Measurements from ENCODE around the gene CTSE. TPM values are rescaled to one million over a fixed set of nuclear protein-coding genes. Genes with fewer than 3 reads are reported as not detected.

CTSE gene
- total and polyA plus RNA-seq, 9 of the 15 experiments (the other 6 are each of a cell fraction or from before 2014, with no cell fraction given) = 0.04 to 0.18 (median 0.09) TPM; not detected in 4

DNA sequence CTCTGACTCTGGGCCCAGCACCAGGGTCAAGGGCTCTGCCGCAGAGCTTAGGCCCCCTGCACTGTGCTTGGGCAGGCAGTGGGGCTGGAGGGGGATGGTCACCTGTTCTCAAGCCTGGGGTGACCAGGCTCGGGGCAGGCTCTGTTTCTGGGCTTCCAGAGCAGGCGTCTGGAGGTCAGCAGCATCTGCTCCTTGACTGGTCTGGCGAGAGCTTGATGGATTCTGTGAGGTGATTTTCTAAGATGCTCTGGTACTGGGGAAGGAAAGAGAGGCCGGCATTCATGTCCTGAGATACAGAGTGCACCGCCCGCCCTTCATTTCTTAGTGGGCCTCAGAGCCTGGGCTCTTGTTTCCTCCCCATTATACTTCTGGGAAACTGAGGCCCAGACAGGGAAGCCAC is 45.0 kb downstream of the CTSE start (continued):
- TF ChIP-seq ZKSCAN8 (CRISPR knock-in tag; IDR thresholded peaks at IDR 0.05) = no peak
- TF ChIP-seq, protein P1, sequence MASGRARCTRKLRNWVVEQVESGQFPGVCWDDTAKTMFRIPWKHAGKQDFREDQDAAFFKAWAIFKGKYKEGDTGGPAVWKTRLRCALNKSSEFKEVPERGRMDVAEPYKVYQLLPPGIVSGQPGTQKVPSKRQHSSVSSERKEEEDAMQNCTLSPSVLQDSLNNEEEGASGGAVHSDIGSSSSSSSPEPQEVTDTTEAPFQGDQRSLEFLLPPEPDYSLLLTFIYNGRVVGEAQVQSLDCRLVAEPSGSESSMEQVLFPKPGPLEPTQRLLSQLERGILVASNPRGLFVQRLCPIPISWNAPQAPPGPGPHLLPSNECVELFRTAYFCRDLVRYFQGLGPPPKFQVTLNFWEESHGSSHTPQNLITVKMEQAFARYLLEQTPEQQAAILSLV (tag; IDR thresholded peaks at IDR 0.05) = no peak

DNA sequence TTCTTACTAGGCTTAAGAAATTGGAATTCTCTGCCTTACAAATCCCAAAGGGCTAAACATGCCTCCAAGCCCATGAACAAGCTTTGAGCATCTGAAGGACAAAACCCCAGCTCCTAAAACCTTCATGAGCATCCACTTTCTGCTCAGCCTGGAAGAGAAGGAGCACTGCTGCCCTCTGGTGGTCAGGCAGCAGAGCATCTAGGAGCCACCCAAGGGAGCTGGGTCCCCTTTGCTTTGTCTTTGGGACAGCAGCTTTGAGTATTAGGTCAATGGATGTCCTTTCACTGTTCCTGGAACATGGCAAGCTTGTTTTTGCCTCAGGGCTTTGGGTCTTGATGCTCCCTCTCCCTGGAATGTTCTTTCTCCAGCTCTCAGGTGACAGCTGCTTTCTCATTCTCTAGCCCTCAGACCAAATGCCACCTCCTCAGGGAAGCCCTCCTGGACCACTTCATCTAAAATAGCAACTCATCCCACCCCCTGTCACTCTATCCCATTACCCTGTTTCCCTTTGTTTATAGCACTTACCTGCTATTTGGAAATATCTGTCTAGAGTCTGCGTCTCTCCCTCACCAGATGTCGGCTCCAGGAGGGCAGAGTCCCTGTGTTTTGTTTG is 46.2 kb downstream of the CTSE start:
- no peaks in the 10 kb centered on the region for H3K79me2 ChIP-seq (ENCODE audit: control insufficient read depth, insufficient read depth, low read length)
- no peak overlapping the region for H2AFZ ChIP-seq (ENCODE audit: low read depth, low read length)
- H4K20me1 ChIP-seq (replicated peaks; ENCODE audit: control insufficient read depth, insufficient read depth, low read length) = peaks cover 13% of the 10 kb centered on the region; the same call in 1 of the 2 replicates
- H3K9me3 ChIP-seq (replicated peaks; ENCODE audit: control insufficient read depth, insufficient read depth, low read depth, low read length) = no peaks in the 10 kb centered on the region; the same call in 1 of the 2 replicates
- ChIA-PET CTCF (ENCODE audit: low intra/inter-chr PET ratio) (interaction anchor here (0.7 to 5.9 kb wide), 11 partner anchors 58 to 448 kb away, joined by 3 to 114 read pairs (median 3); no protein-coding TSS in a partner anchor), POLR2A (interaction anchor here (0.6 to 2.2 kb wide), 13 partner anchors 9 to 453 kb away, joined by 3 to 20 read pairs (median 3); no protein-coding TSS in a partner anchor)
- H3K9ac ChIP-seq (ENCODE audit: insufficient read depth in 1 of 2, low read depth in 2 of 2, low read length in 2 of 2) = no peak overlapping the region
- H3K4me2 ChIP-seq (ENCODE audit: insufficient read depth, low read length) = no peak overlapping the region
- no peaks in the 10 kb centered on the region for H3K9me1 ChIP-seq (ENCODE audit: control insufficient read depth, insufficient read depth, low read length)
- ATAC-seq = peak; percentile 97
- H3K4me3 ChIP-seq = no peak overlapping the region
- intact Hi-C loops (cut with micrococcal nuclease) (loop anchor here (1.0 to 5.0 kb wide), 4 partner anchors 58 to 385 kb away; no protein-coding TSS in a partner anchor), in situ Hi-C loops (cut with MboI) (no loop called here)
- no TSS peak for BruUV-seq (replicated peaks)
- no peak overlapping the region for H3K27ac ChIP-seq (ENCODE audit: extremely low read depth, low read depth, low read length)
- peak; percentile 79 to 92 (median 88) for DNase-seq (ENCODE audit: extremely low read depth in 1 of 4, low spot score in 3 of 4)
- H3K36me3 ChIP-seq (ENCODE audit: control insufficient read depth, insufficient read depth, low read length) = no peaks in the 10 kb centered on the region
- WGBS (ENCODE audit: insufficient coverage, low coverage, missing lambda C conversion rate) = 20% methylated on average over 2 of the region's 2 CpGs
- no peak for FAIRE-seq
- peaks cover 22 to 41% of the 10 kb centered on the region in 2 experiments for H3K27me3 ChIP-seq (ENCODE audit: control insufficient read depth in 2 of 2, insufficient read depth in 2 of 2, low read length in 2 of 2)
- H3K4me1 ChIP-seq (replicated peaks in 1 of 2; ENCODE audit: control insufficient read depth in 2 of 2, insufficient read depth in 2 of 2, low read length in 2 of 2) = peaks cover 0 to 4% of the 10 kb centered on the region in 2 experiments; a peak in 1 of 5 replicates
- TF ChIP-seq, protein P2, sequence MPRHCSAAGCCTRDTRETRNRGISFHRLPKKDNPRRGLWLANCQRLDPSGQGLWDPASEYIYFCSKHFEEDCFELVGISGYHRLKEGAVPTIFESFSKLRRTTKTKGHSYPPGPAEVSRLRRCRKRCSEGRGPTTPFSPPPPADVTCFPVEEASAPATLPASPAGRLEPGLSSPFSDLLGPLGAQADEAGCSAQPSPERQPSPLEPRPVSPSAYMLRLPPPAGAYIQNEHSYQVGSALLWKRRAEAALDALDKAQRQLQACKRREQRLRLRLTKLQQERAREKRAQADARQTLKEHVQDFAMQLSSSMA (CRISPR knock-in tag; IDR thresholded peaks at IDR 0.05) = no peak
- TF ChIP-seq TAL1 (IDR thresholded peaks at IDR 0.05) (no peak), MED1 (CRISPR knock-in tag; IDR thresholded peaks at IDR 0.05; ENCODE audit: borderline replicate concordance) (no peak), ZNF785 (CRISPR knock-in tag; IDR thresholded peaks at IDR 0.05) (no peak), ZNF707 (CRISPR knock-in tag; conservative IDR thresholded peaks at IDR 0.05) (no peak), FOXK1 (CRISPR knock-in tag; IDR thresholded peaks at IDR 0.05; ENCODE audit: borderline replicate concordance) (no peak), RUNX1 (IDR thresholded peaks at IDR 0.05; ENCODE audit: low read depth) (no peak), RCOR1 (IDR thresholded peaks at IDR 0.05; ENCODE audit: borderline replicate concordance in 1 of 2, low read depth in 2 of 2, low read length in 2 of 2) (peak in 1 of 2 experiments; percentile 59; a peak in 1 of 4 replicates)
- TF ChIP-seq, protein P3, sequence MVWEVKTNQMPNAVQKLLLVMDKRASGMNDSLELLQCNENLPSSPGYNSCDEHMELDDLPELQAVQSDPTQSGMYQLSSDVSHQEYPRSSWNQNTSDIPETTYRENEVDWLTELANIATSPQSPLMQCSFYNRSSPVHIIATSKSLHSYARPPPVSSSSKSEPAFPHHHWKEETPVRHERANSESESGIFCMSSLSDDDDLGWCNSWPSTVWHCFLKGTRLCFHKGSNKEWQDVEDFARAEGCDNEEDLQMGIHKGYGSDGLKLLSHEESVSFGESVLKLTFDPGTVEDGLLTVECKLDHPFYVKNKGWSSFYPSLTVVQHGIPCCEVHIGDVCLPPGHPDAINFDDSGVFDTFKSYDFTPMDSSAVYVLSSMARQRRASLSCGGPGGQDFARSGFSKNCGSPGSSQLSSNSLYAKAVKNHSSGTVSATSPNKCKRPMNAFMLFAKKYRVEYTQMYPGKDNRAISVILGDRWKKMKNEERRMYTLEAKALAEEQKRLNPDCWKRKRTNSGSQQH (CRISPR knock-in tag; IDR thresholded peaks at IDR 0.05) = no peak
- TF ChIP-seq, protein P4, sequence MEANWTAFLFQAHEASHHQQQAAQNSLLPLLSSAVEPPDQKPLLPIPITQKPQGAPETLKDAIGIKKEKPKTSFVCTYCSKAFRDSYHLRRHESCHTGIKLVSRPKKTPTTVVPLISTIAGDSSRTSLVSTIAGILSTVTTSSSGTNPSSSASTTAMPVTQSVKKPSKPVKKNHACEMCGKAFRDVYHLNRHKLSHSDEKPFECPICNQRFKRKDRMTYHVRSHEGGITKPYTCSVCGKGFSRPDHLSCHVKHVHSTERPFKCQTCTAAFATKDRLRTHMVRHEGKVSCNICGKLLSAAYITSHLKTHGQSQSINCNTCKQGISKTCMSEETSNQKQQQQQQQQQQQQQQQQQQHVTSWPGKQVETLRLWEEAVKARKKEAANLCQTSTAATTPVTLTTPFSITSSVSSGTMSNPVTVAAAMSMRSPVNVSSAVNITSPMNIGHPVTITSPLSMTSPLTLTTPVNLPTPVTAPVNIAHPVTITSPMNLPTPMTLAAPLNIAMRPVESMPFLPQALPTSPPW (CRISPR knock-in tag; IDR thresholded peaks at IDR 0.05) = peak; percentile 24; the same call in 1 of the 2 replicates
- TF ChIP-seq, protein P5, sequence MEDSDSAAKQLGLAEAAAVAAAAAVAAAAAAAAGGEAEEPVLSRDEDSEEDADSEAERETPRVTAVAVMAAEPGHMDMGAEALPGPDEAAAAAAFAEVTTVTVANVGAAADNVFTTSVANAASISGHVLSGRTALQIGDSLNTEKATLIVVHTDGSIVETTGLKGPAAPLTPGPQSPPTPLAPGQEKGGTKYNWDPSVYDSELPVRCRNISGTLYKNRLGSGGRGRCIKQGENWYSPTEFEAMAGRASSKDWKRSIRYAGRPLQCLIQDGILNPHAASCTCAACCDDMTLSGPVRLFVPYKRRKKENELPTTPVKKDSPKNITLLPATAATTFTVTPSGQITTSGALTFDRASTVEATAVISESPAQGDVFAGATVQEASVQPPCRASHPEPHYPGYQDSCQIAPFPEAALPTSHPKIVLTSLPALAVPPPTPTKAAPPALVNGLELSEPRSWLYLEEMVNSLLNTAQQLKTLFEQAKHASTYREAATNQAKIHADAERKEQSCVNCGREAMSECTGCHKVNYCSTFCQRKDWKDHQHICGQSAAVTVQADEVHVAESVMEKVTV (CRISPR knock-in tag; IDR thresholded peaks at IDR 0.05) = peak; percentile 98
